Spleen (tissue), 11 donors: ENCODE results near the gene STAU1. TPM values are rescaled to one million over a fixed set of nuclear protein-coding genes. Genes with fewer than 3 reads are reported as not detected.
A peak's percentile ranks its signal among the peaks of the same experiment; 100 is the strongest.
"Not testable (repeated sequence)": the region's sequence is repeated elsewhere in the genome, so short reads cannot be mapped to it uniquely, and the experiment has no call there.

ENCODE experiments used
- DNase-seq: peaks from one replicate; pipeline ENCODE4 v3.0.0-alpha.2; 2020
- H3K27ac ChIP-seq, 8 donors: fragments of 200-600 bp; sonication (generic) in 7 of 8; 1 replicate in 4 of 8; 2 replicates in 4 of 8; pipeline versions ENCODE4 v1.5.0 to v1.8.0; 2016 to 2021; ENCODE audit warnings: inconsistent platforms in 4 of 8, mild to moderate bottlenecking in 4 of 8, moderate library complexity in 1 of 8
- H3K27me3 ChIP-seq, 7 donors: fragments of 200-600 bp; sonication (generic) in 6 of 7; replicated peaks in 1 of 7; 1 replicate in 4 of 7; 2 replicates in 3 of 7; pipeline versions ENCODE4 v1.5.0 to v1.8.0; 2016 to 2021; ENCODE audit warnings: inconsistent platforms in 3 of 7, mild to moderate bottlenecking in 1 of 7
- H3K36me3 ChIP-seq, 6 donors: fragments of 200-600 bp; sonication (generic) in 5 of 6; 1 replicate in 4 of 6; 2 replicates in 2 of 6; pipeline versions ENCODE4 v1.5.0 to v1.8.0; 2016 to 2021; ENCODE audit warnings: inconsistent platforms in 2 of 6
- H3K4me1 ChIP-seq, 6 donors: fragments of 200-600 bp; sonication (generic) in 5 of 6; 1 replicate in 3 of 6; 2 replicates in 3 of 6; pipeline versions ENCODE4 v1.5.0 to v1.8.0; 2016 to 2021; ENCODE audit warnings: inconsistent platforms in 3 of 6
- H3K4me3 ChIP-seq, 8 donors: fragments of 200-600 bp; sonication (generic) in 7 of 8; 1 replicate in 4 of 8; 2 replicates in 4 of 8; pipeline versions ENCODE4 v1.5.0 to v1.8.0; 2016 to 2021; ENCODE audit warnings: inconsistent platforms in 4 of 8, mild to moderate bottlenecking in 4 of 8, moderate library complexity in 2 of 8
- H3K9me3 ChIP-seq, 8 donors: fragments of 200-600 bp; sonication (generic) in 7 of 8; 1 replicate in 4 of 8; 2 replicates in 4 of 8; pipeline versions ENCODE4 v1.5.0 to v1.8.0; 2016 to 2021; ENCODE audit warnings: inconsistent platforms in 4 of 8
- CTCF ChIP-seq, 11 experiments: fragments of 200-600 bp in 7 of 11; fragments of 450-650 bp in 4 of 11; sonication (generic) in 4 of 11; IDR thresholded peaks in 8 of 11; conservative IDR thresholded peaks in 3 of 11; 1 replicate in 7 of 11; 2 replicates in 4 of 11; pipeline versions ENCODE4 v1.4.0 to v1.8.0; 2016 to 2021; ENCODE audit warnings: antibody characterized with exemption in 11 of 11, inconsistent platforms in 4 of 11, mild to moderate bottlenecking in 1 of 11
- POLR2A ChIP-seq, 3 donors: fragments of 450-650 bp; IDR thresholded peaks; one replicate each; pipeline ENCODE4 v1.5.1; 2017; ENCODE audit warnings: antibody characterized with exemption in 3 of 3, mild to moderate bottlenecking in 1 of 3
- POLR2AphosphoS5 ChIP-seq, 3 donors: sonication (generic); formaldehyde crosslinking; IDR thresholded peaks; one replicate each; pipeline ENCODE4 v1.5.1; 2017; ENCODE audit warnings: antibody characterized with exemption in 3 of 3
- WGBS, 5 donors: extraction: QIAGEN DNeasy Blood & Tissue Kit in 3 of 5; methylation state at CpG; one replicate each; pipeline versions ENCODE4 v1.1.5 to v1.1.7; 2013 to 2018; 5-methylcytosine and 5-hydroxymethylcytosine counted together
- intact Hi-C: fragments of 100-400 bp; cut with DNase I; formaldehyde crosslinking; loops from one replicate; pipeline ENCODE4 v1.15.0; 2023; ENCODE audit warnings: low total_unique reads
- polyA plus RNA-seq, 3 donors: library from polyadenylated mRNA; stranded (reverse); fragments of 200-250 nt; gene quantifications; one replicate each; pipeline ENCODE4 v1.2.1, GENCODE V29; 2013
- total RNA-seq, 7 donors: library from RNA; depleted of rRNA in 3 of 7; stranded (reverse); fragments of >200 nt in 3 of 7; fragmentation: NEBNext Ultra II Directional in 4 of 7; extraction: Animal tissue kit (Norgen Biotek cat#: 25700) in 4 of 7; gene quantifications; one replicate each; pipeline versions ENCODE4 v1.1.0 to v1.2.1, GENCODE V29; 2016 to 2021
- donor health status: healthy with polysubstance abuse.
- donor health status: DM: no; HTN: no; CAD: no; lungs with moderate emphysema.
- donor health status: DM: no; HTN: no; CAD: no.
- donor health status: Bipolar disorder and iron deficiency.
- donor health status: healthy.
- donor health status: DM: no; HTN: no; CAD: no.
- donor health status: DM: yes; HTN: yes; CAD: no.

STAU1 gene
- total and polyA plus RNA-seq, 10 donors, result 18.5 to 76.9 (median 59.5) TPM

GRCh38 chr20:49187330-49187850 is 744 bp downstream of the STAU1 start:
- 0 to 2% (median 1%) methylated on average over 14 to 29 of the region's 29 CpGs for WGBS, 5 donors
- H3K9me3 ChIP-seq, result no peaks in the 10 kb centered on the region
- intact Hi-C loops, result no loop called here
- peaks cover 8 to 58% (median 45%) of the 10 kb centered on the region in 6 donors for H3K4me1 ChIP-seq
- H3K27me3 ChIP-seq, result no peaks in the 10 kb centered on the region
- peak overlapping the region; percentile 67 to 94 (median 82) for H3K4me3 ChIP-seq
- no peak for DNase-seq
- peak overlapping the region; percentile 82 to 99 (median 93) for H3K27ac ChIP-seq
- H3K36me3 ChIP-seq, result peaks cover 0 to 7% (median 0%) of the 10 kb centered on the region in 6 donors
- no peak for TF ChIP-seq CTCF (IDR thresholded peaks at IDR 0.05 in 8 of 11, conservative IDR thresholded peaks at IDR 0.05 in 3 of 11)
- TF ChIP-seq POLR2A (IDR thresholded peaks at IDR 0.05), result no peak
- TF ChIP-seq POLR2AphosphoS5 (IDR thresholded peaks at IDR 0.05), result no peak

- Histone ChIP-seq H3K4me3 (peak overlapping the region; percentile 67 to 94 (median 82)), H3K9me3 (no peaks in the 10 kb centered on the region), H3K36me3 (peaks cover 0 to 7% (median 0%) of the 10 kb centered on the region in 6 donors), H3K4me1 (peaks cover 10 to 65% (median 48%) of the 10 kb centered on the region in 6 donors), H3K27ac (peak overlapping the region; percentile 82 to 99 (median 93)), H3K27me3 (no peaks in the 10 kb centered on the region)
- WGBS, 5 donors, result 0 to 1% (median 1%) methylated on average over 19 of the region's 19 CpGs
- intact Hi-C loops, result no loop called here
- TF ChIP-seq POLR2AphosphoS5 (IDR thresholded peaks at IDR 0.05) (peak in 1 of 3 donors; percentile 63), POLR2A (IDR thresholded peaks at IDR 0.05) (no peak)
- peak; percentile 81 for DNase-seq
Measured at GRCh38 chr20:49186535-49187329, 1.4 kb downstream of the STAU1 start.

- DNase-seq, result no peak
- 67 to 83% (median 74%) methylated on average over 6 of the region's 6 CpGs for WGBS, 5 donors
- Histone ChIP-seq H3K9me3 (no peaks in the 10 kb centered on the region), H3K4me3 (no peak overlapping the region), H3K36me3 (peaks cover 0 to 7% (median 0%) of the 10 kb centered on the region in 6 donors), H3K27ac (no peak overlapping the region), H3K27me3 (no peaks in the 10 kb centered on the region), H3K4me1 (peaks cover 10 to 80% (median 59%) of the 10 kb centered on the region in 6 donors)
- intact Hi-C loops, result no loop called here
- TF ChIP-seq POLR2AphosphoS5 (IDR thresholded peaks at IDR 0.05), result no peak
- no peak for TF ChIP-seq POLR2A (IDR thresholded peaks at IDR 0.05)
- no peak for TF ChIP-seq CTCF (IDR thresholded peaks at IDR 0.05 in 8 of 11, conservative IDR thresholded peaks at IDR 0.05 in 3 of 11)
Measured at GRCh38 chr20:49185071-49185761, 2.9 kb downstream of the STAU1 start.

- no peaks in the 10 kb centered on the region for H3K9me3 ChIP-seq
- H3K27ac ChIP-seq, result no peak overlapping the region
- no peak overlapping the region for H3K4me3 ChIP-seq
- H3K36me3 ChIP-seq, result peaks cover 0 to 7% (median 0%) of the 10 kb centered on the region in 6 donors
- intact Hi-C loops, result no loop called here
- DNase-seq, result no peak
- TF ChIP-seq CTCF (IDR thresholded peaks at IDR 0.05 in 8 of 11, conservative IDR thresholded peaks at IDR 0.05 in 3 of 11) (no peak), POLR2AphosphoS5 (IDR thresholded peaks at IDR 0.05) (no peak), POLR2A (IDR thresholded peaks at IDR 0.05) (no peak)
- H3K4me1 ChIP-seq, result peaks cover 13 to 85% (median 64%) of the 10 kb centered on the region in 6 donors
- no peaks in the 10 kb centered on the region for H3K27me3 ChIP-seq
- WGBS, 5 donors, result 65 to 76% (median 70%) methylated on average over 3 of the region's 3 CpGs
Measured at GRCh38 chr20:49184691-49185070, 3.5 kb downstream of the STAU1 start.

- H3K36me3 ChIP-seq, H3K27ac ChIP-seq, H3K27me3 ChIP-seq, intact Hi-C loops, H3K9me3 ChIP-seq, H3K4me3 ChIP-seq: not testable (repeated sequence)
- peaks cover 19 to 91% (median 70%) of the 10 kb centered on the region in 6 donors for H3K4me1 ChIP-seq
- 85 to 92% (median 87%) methylated on average over 5 of the region's 5 CpGs for WGBS, 5 donors
- DNase-seq, result peak; percentile 12
Measured at GRCh38 chr20:49184084-49184501, 4.0 kb downstream of the STAU1 start.
